KOPT-K1 (cell line): Measurements from ENCODE around the gene LIMK2.
"Not testable (repeated sequence)": the region's sequence is repeated elsewhere in the genome, so short reads cannot be mapped to it uniquely, and the experiment has no call there.

Experiments used
- H3K27ac ChIP-seq: fragments of 200-600 bp; sonication (generic); 2 replicates; pipeline ENCODE4 v1.5.1; 2016; ENCODE audit warnings: antibody characterized with exemption, mild to moderate bottlenecking, low read depth, low read length; ENCODE audit not compliant: poor library complexity, severe bottlenecking
- H3K36me3 ChIP-seq: fragments of 200-600 bp; sonication (generic); 2 replicates; pipeline ENCODE4 v1.5.1; 2017; ENCODE audit warnings: antibody characterized with exemption, mild to moderate bottlenecking, low read length, moderate library complexity; ENCODE audit not compliant: insufficient read depth
- H3K9me3 ChIP-seq: fragments of 200-600 bp; sonication (generic); 2 replicates; pipeline ENCODE4 v1.5.1; 2017; ENCODE audit warnings: antibody characterized with exemption, low read length, mild to moderate bottlenecking; ENCODE audit not compliant: insufficient read depth, poor library complexity, severe bottlenecking

Gene LIMK2

GRCh38 chr22:31302537-31302936 is 90.4 kb downstream of the LIMK2 start:
- H3K9me3 ChIP-seq: no peaks in the 10 kb centered on the region
- H3K36me3 ChIP-seq: no peaks in the 10 kb centered on the region
- no peak overlapping the region for H3K27ac ChIP-seq

GRCh38 chr22:31305194-31305593 is 93.1 kb downstream of the LIMK2 start:
- H3K36me3 ChIP-seq: no peaks in the 10 kb centered on the region
- no peak overlapping the region for H3K27ac ChIP-seq
- no peaks in the 10 kb centered on the region for H3K9me3 ChIP-seq

GRCh38 chr22:31308181-31308580 is 96.1 kb downstream of the LIMK2 start:
- H3K36me3 ChIP-seq: no peaks in the 10 kb centered on the region
- no peak overlapping the region for H3K27ac ChIP-seq
- no peaks in the 10 kb centered on the region for H3K9me3 ChIP-seq

- Histone ChIP-seq H3K36me3 (no peaks in the 10 kb centered on the region), H3K27ac (no peak overlapping the region), H3K9me3 (peaks cover 13% of the 10 kb centered on the region)
Observed at GRCh38 chr22:31313366-31314147, 101.5 kb downstream of the LIMK2 start.

GRCh38 chr22:31314220-31314619 is 102.1 kb downstream of the LIMK2 start:
- H3K9me3 ChIP-seq: peaks cover 13% of the 10 kb centered on the region
- H3K27ac ChIP-seq, H3K36me3 ChIP-seq: not testable (repeated sequence)

GRCh38 chr22:31321421-31321820 is 109.3 kb downstream of the LIMK2 start:
- no peaks in the 10 kb centered on the region for H3K9me3 ChIP-seq
- peaks cover 48% of the 10 kb centered on the region for H3K36me3 ChIP-seq
- no peak overlapping the region for H3K27ac ChIP-seq

- Histone ChIP-seq H3K27ac (no peak overlapping the region), H3K9me3 (no peaks in the 10 kb centered on the region), H3K36me3 (peaks cover 73% of the 10 kb centered on the region)
Observed at GRCh38 chr22:31323578-31324550, 111.8 kb downstream of the LIMK2 start.

- H3K9me3 ChIP-seq: no peaks in the 10 kb centered on the region
- H3K27ac ChIP-seq: no peak overlapping the region
- H3K36me3 ChIP-seq: peaks cover 98% of the 10 kb centered on the region
Observed at GRCh38 chr22:31326877-31327276, 114.8 kb downstream of the LIMK2 start.

GRCh38 chr22:31327806-31328543 is 115.9 kb downstream of the LIMK2 start:
- Histone ChIP-seq H3K27ac (no peak overlapping the region), H3K9me3 (no peaks in the 10 kb centered on the region), H3K36me3 (peaks cover 100% of the 10 kb centered on the region)

GRCh38 chr22:31328544-31328960 is 116.5 kb downstream of the LIMK2 start:
- Histone ChIP-seq H3K9me3 (no peaks in the 10 kb centered on the region), H3K36me3 (peaks cover 100% of the 10 kb centered on the region), H3K27ac (no peak overlapping the region)

GRCh38 chr22:31329029-31329428 is 116.9 kb downstream of the LIMK2 start:
- H3K9me3 ChIP-seq: no peaks in the 10 kb centered on the region
- H3K27ac ChIP-seq: no peak overlapping the region
- peaks cover 100% of the 10 kb centered on the region for H3K36me3 ChIP-seq
